ENCODE results near the gene ENC1.

ENC1 gene

DNA sequence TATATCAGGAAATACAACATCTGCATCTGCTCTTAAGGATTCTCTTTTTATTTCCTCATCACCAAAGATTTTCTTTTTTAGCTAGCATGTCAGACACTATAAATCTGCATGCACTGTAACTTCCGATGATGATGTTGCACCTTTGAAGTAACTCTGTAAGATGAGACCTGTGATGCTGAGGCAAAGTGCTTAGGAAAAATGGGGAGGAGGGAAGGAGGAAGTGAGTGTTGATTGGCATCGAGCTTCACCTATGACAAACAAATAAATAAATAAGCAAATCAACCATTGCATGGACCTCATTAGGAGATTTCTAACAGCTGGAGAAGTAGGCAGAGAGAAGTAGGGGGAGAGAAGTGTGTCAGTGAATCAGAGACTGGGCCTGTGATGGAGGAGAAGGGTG is 52.6 kb downstream of the ENC1 start:
- H3K36me3 ChIP-seq, result no peaks in the 10 kb centered on the region
- no peak for DNase-seq
- H3K27me3 ChIP-seq, result no peaks in the 10 kb centered on the region

DNA sequence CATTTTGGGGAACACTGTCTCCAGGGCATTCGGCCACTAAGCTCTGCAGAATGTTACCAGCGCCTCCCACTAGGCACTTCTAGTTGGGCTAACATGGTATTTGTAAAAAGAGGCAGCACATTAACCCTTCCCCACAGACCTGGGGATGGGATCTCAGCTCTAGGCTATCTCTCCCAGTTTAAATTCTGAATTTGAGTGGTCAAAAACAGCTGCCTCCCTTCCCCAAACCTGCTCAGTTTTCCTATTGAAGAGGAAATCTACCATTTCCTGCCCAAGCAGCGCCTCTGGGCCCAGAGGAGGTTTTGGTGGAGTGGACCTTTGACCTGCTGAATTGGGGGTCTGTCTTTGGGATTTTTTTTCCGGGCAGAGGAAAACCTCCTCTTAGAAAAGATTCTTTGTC is 53.2 kb downstream of the ENC1 start:
- peaks cover 5% of the 10 kb centered on the region; the same call in 1 of the 2 replicates for H3K4me1 ChIP-seq
- no peaks in the 10 kb centered on the region for H3K9me3 ChIP-seq
- H3K4me3 ChIP-seq (ENCODE audit: low read depth, low read length), result no peak overlapping the region
- no peaks in the 10 kb centered on the region for H3K27me3 ChIP-seq
- no peaks in the 10 kb centered on the region for H3K36me3 ChIP-seq
- TF ChIP-seq CTCF (IDR thresholded peaks at IDR 0.05; ENCODE audit: low read depth, low read length), result no peak
- no peak for DNase-seq

More for the DNA sequence above, 52.6 kb downstream of the ENC1 start:
- Histone ChIP-seq H3K4me1 (peaks cover 5% of the 10 kb centered on the region; the same call in 1 of the 2 replicates), H3K9me3 (no peaks in the 10 kb centered on the region), H3K4me3 (ENCODE audit: low read depth, low read length) (no peak overlapping the region)
- no peak for TF ChIP-seq CTCF (IDR thresholded peaks at IDR 0.05; ENCODE audit: low read depth, low read length)

DNA sequence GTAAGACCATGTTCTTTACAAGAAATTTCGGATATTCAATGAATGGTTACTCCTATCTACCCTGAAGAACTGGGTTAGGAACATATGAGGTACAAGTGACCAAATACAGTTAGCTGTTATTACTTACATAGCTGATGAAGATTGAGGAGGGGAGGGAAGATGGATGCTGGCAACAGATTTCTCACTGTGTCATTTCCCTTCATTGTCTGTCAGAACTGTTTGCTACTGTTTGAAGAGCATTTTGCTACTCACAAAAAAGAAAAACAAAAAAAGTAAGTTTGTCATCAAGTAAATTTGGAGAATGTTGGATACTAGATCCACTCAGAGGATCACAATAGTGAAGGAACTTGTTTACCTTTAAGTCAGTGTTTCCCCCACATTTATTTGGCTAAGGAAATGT is 53.7 kb downstream of the ENC1 start:
- Histone ChIP-seq H3K4me3 (ENCODE audit: low read depth, low read length) (no peak overlapping the region), H3K4me1 (peaks cover 5% of the 10 kb centered on the region; the same call in 1 of the 2 replicates), H3K9me3 (no peaks in the 10 kb centered on the region), H3K27me3 (no peaks in the 10 kb centered on the region), H3K36me3 (no peaks in the 10 kb centered on the region)
- no peak for DNase-seq
- no peak for TF ChIP-seq CTCF (IDR thresholded peaks at IDR 0.05; ENCODE audit: low read depth, low read length)

DNA sequence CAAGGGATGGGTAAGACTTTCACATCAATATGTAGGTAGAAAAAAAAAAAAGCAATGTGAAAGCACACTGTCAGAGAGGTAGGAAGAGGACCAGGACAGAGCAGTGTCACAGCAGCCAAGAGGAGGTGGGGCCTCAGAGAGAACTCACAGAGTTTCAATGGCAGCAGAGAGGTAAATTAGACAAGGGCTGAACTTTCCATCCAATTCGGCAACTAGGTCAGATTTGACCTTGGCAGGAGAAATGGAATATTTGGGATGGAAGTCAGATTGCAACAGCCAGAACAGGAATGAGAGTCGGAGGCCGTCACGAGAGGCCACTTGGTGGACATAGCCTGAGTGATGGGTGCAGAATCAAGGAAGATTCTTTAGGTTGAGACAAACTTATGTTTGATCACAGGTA is 57.7 kb downstream of the ENC1 start:
- no peaks in the 10 kb centered on the region for H3K9me3 ChIP-seq
- H3K4me3 ChIP-seq (ENCODE audit: low read depth, low read length), result no peak overlapping the region
- H3K36me3 ChIP-seq, result no peaks in the 10 kb centered on the region
- H3K27me3 ChIP-seq, result no peaks in the 10 kb centered on the region
- DNase-seq, result no peak
- TF ChIP-seq CTCF (IDR thresholded peaks at IDR 0.05; ENCODE audit: low read depth, low read length), result no peak
- H3K4me1 ChIP-seq, result no peaks in the 10 kb centered on the region; the same call in 1 of the 2 replicates

GRCh38 chr5:74581988-74582365 is 58.6 kb downstream of the ENC1 start:
- no peak for DNase-seq
- H3K27me3 ChIP-seq, result no peaks in the 10 kb centered on the region
- H3K4me3 ChIP-seq (ENCODE audit: low read depth, low read length), result no peak overlapping the region
- TF ChIP-seq CTCF (IDR thresholded peaks at IDR 0.05; ENCODE audit: low read depth, low read length), result no peak
- H3K4me1 ChIP-seq, result no peaks in the 10 kb centered on the region; the same call in 1 of the 2 replicates
- no peaks in the 10 kb centered on the region for H3K9me3 ChIP-seq
- no peaks in the 10 kb centered on the region for H3K36me3 ChIP-seq

- 0 out of 2 replicates have a peak, but pooled peaks cover 2% of the 10 kb centered on the region for H3K4me1 ChIP-seq
- no peaks in the 10 kb centered on the region for H3K9me3 ChIP-seq
- H3K36me3 ChIP-seq, result no peaks in the 10 kb centered on the region
- no peak for DNase-seq
- no peak overlapping the region for H3K4me3 ChIP-seq (ENCODE audit: low read depth, low read length)
- no peak for TF ChIP-seq CTCF (IDR thresholded peaks at IDR 0.05; ENCODE audit: low read depth, low read length)
- H3K27me3 ChIP-seq, result no peaks in the 10 kb centered on the region
These were observed 59.8 kb downstream of the ENC1 start for GRCh38 chr5:74580729-74581109.

Data from BE2C (cell line).